ENCODE data around the gene SCN5A. TPM values are rescaled to one million over a fixed set of nuclear protein-coding genes. Genes with fewer than 3 reads are reported as not detected.

Gene SCN5A
- total RNA-seq, 1 donor from 2014 or later, result 133 TPM

DNA sequence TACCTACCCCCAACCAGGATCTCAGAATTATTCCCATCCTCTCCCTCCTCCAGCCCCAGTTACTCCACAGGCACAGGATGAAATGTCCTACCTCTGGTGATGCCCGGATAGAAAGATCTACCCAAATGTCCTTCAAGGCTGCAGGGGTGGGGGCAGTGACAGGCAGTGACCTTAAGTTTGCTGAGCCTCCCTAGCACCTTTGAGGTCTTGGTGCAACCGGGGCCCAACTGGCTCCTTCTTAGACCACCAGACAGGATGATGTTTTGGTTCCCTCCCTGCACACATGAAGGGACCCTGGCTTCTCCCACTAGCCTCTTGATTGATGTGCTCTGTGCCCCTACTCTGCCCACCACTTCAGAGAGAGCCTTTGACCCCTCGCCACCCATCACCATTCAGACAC lies 117.0 kb downstream of the SCN5A start:
- intact Hi-C loops (cut with micrococcal nuclease), result no loop called here
- no peak for DNase-seq
- ATAC-seq, result no peak

- intact Hi-C loops (cut with micrococcal nuclease), result loop anchor here (10.0 kb wide), 2 partner anchors 126 to 316 kb away; no protein-coding TSS in a partner anchor
- ATAC-seq (peak; percentile 19), DNase-seq (peak; percentile 33)
These were observed 121.0 kb downstream of the SCN5A start for GRCh38 chr3:38528457-38528856.

DNA sequence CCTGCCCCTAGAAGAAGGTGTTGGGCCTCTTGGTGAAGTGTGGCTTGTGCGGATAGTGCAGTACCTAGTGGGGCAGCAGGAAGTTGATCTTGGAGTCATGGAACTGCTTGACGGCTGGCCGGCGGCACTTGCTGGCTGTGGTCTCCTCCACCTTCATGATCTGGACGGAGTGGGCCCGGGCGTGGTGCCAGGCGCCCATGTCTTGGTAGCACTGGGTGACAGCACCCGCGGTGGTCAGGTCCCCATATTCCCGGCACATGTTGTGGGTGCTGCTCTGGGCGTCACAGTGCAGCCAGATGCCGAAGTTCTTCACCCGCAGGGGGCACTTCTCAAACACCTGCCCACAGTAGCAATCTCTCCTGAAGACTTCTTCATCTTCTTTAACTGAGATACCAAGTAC lies 122.7 kb downstream of the SCN5A start:
- DNase-seq (no peak), ATAC-seq (no peak)
- intact Hi-C loops (cut with micrococcal nuclease), result loop anchor here (10.0 kb wide), 2 partner anchors 128 to 318 kb away; no protein-coding TSS in a partner anchor

DNA sequence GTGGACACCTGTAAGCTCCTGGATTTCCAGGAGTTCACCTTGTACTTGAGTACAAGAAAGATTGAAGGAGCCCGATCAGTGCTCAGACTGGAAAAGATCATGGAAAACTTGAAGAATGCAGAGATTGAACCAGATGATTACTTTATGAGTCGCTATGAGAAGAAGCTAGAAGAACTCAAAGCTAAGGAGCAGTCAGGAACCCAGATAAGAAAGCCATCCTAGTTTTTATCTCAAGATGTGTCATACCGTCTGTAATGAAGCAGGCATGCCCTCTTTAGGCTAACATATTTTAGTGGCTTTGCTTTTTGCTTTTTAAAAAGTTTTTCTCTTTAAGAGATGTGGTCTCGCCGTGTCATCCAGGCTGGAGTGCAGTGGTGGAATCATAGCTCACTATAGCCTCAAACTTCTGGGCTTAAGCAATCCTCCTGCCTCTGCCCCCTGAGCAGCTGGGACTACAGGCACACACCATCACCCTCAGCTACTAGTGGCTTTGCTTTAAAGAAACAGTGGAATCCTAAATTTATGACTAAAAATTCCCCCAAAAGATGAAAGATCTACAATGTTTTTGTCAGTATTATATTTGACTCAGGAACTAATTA lies 125.2 kb downstream of the SCN5A start:
- intact Hi-C loops (cut with micrococcal nuclease), result loop anchor here (10.0 kb wide), 2 partner anchors 131 to 321 kb away; no protein-coding TSS in a partner anchor
- no peak for ATAC-seq
- DNase-seq, result no peak

GRCh38 chr3:38522002-38522401 lies 127.5 kb downstream of the SCN5A start:
- DNase-seq (peak; percentile 33), ATAC-seq (peak; percentile 82)

DNA sequence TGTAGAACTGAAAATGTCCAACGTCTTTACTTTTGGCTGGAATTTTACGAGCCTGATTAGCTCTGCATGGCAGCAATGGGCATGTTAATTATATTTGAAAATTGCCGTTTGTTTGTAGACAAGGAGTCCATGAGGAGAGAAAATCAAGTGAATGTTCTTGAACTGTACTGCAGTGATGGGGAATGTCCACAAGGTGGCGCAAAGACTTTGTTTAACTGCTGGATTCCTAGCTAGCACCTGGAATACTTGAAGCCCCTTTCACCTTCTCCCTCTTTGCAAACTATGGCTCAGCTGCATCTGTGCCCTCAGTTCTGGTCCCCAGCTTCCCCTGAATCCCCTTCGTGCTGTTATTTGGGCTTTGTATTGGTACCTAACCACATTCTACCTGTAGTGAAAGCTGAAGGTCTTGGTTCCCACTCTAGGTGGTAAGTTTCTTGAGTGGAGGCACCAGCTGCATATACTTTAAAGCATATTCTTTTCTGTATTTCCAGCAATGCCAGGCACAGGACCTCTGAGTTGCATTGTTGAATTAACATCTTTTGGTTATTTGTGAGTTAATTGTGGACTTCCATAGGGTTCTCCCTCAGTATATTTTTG lies 128.0 kb downstream of the SCN5A start:
- peak; percentile 78 for ATAC-seq
- intact Hi-C loops (cut with micrococcal nuclease), result loop anchor here (10.0 kb wide), 2 partner anchors 133 to 323 kb away; no protein-coding TSS in a partner anchor
- DNase-seq, result peak; percentile 51

More at GRCh38 chr3:38522002-38522401, 127.5 kb downstream of the SCN5A start:
- intact Hi-C loops (cut with micrococcal nuclease), result loop anchor here (10.0 kb wide), 2 partner anchors 133 to 323 kb away; no protein-coding TSS in a partner anchor

DNA sequence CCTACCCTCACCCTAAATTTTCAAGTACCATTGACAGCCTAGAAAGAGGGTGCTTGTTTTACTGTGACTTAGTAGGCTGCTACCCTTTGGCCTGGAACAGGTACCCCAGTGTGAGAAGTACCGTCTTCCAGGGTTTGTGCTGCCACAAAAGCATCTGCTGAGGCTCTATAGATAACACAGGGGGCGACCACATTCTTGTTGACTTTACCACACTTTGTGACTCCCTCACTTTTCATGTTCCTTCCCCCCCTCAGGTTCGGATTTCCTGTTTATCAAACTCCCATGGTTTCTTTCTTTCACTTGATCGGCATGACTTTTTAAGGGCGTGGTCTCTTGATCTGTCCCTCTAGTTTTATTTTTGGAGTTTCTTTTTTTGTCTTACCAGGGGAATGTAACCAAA lies 129.8 kb downstream of the SCN5A start:
- intact Hi-C loops (cut with micrococcal nuclease), result loop anchor here (10.0 kb wide), 2 partner anchors 135 to 325 kb away; no protein-coding TSS in a partner anchor
- ATAC-seq (peak; percentile 23), DNase-seq (no peak)

GRCh38 chr3:38519000-38519399 lies 130.5 kb downstream of the SCN5A start:
- no peak for ATAC-seq
- DNase-seq, result no peak
- intact Hi-C loops (cut with micrococcal nuclease), result no loop called here

DNA sequence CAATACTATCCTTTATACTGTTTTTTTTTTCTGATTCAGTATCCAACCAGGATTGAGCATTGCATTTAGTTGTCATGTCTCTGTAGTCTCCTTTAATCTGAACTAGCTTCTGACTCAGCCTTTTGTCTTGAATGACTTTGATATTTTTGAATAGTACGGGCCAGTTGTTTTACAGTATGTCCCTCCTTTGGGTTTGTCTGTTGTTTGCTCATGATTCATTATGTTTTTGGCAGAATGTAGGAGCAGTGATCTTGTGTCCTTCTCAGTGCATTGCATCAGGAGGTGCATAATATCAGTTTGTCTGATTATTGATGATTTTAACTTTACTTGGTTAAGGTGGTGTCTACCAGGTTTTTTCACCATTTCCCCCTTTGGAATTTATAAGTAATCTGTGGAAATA lies 132.8 kb downstream of the SCN5A start:
- DNase-seq (no peak), ATAC-seq (no peak)
- intact Hi-C loops (cut with micrococcal nuclease), result no loop called here

DNA sequence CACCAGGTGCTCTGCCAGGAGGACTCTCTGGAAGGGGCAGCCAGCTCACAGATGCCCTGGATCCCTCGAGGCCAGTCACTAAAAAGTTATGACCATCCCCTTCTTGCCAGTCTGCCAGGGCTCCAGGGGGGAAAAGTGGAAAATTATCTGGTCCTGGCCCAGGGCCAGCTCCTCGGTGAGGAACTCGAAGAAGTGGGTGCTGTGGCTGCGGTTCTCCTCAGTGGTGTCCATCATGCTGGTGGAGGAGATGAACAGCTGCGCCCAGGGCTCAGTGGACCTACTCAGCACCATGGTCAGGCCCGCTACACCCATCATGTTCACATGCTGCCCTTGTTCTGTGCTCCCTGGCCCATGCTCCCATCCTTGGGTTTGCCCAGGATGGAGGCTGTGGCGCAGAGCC lies 134.1 kb downstream of the SCN5A start:
- ATAC-seq (no peak), DNase-seq (no peak)
- intact Hi-C loops (cut with micrococcal nuclease), result no loop called here

GRCh38 chr3:38511546-38511945 lies 137.9 kb downstream of the SCN5A start:
- DNase-seq (no peak), ATAC-seq (no peak)
- intact Hi-C loops (cut with micrococcal nuclease), result no loop called here

- no peak for ATAC-seq
- no peak for DNase-seq
- intact Hi-C loops (cut with micrococcal nuclease), result no loop called here
These were observed 138.9 kb downstream of the SCN5A start for GRCh38 chr3:38510631-38511030.

DNA sequence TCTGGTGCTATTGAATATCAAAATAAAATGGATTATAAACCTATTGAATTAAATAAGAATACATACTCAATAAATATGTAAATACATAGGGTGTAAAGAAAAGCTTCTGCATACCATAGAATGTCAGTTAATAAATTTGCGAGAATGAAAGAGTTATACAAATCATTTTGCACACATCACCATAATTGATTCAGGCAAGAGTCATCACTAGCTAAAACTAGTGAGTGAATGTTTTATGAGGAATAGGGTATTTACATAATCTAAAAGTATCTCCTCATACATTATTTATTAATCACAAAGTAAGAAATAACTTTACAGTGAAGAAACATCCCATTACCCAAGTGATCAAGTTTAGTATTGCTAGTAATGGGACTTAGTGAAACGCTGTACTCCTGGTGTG lies 139.8 kb downstream of the SCN5A start:
- ATAC-seq, result no peak
- no peak for DNase-seq
- intact Hi-C loops (cut with micrococcal nuclease), result no loop called here

- no peak for ATAC-seq
These were observed 142.4 kb downstream of the SCN5A start for GRCh38 chr3:38507120-38507519.

DNA sequence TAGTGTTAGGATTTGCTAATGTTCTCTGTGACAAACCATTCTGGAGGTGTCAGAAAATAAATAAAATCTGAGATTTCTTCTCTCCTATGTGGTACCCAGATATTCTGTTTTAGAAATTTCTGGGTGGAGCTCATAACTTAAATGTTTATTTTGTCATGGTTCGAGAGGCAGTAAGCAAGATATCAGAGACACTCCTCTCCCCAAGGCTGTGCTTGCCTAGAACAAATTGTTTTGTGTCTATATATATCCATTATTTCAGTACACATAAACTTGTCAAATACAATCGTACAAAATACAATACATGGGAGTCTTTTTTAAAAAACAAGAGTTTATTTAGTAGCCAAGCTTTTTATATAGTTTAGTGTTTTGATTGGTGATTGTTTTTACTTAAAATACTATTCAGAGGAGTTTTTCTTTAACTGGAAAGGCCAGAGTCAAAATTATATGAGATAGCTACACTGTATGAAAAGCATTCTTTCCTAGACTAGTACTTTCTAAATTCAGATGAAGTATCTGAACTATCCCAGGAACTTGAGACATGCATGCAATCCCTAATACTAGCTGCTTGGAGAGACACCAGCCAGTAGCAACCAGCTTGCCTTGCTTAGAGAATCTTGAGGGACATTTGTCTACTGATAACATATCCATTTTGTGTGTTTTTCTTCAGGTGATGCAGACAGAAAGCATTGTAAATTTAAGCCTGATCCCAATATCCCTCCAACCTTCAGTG lies 148.6 kb downstream of the SCN5A start:
- ATAC-seq, result peak; percentile 75
- DNase-seq, result no peak
- intact Hi-C loops (cut with micrococcal nuclease), result no loop called here

More at GRCh38 chr3:38507120-38507519, 142.4 kb downstream of the SCN5A start:
- no peak for DNase-seq
- intact Hi-C loops (cut with micrococcal nuclease), result no loop called here

Other genes starting within 250 kb of the SCN5A start
- 4.7 TPM for gene ACVR2B, start 195.8 kb downstream of the SCN5A start, total RNA-seq
- 27.0 TPM for gene EXOG, start 153.3 kb downstream of the SCN5A start, total RNA-seq
- 0.02 TPM for gene SCN10A, start 166.5 kb upstream of the SCN5A start, total RNA-seq

Data from left ventricle myocardium superior (tissue), 1 donor.